NB4 (cell line): ENCODE data around the gene RARA.

Experiments
- MYC ChIP-seq: IDR thresholded peaks from 2 replicates; pipeline ENCODE4 v1.6.1; 2011; ENCODE audit warnings: low read depth, low read length
- POLR2A ChIP-seq: IDR thresholded peaks from 2 replicates; pipeline ENCODE4 v1.6.1; 2011; ENCODE audit warnings: mild to moderate bottlenecking; ENCODE audit not compliant: insufficient read length; ENCODE audit errors: extremely low read depth
- TF ChIP-seq, protein P1 (sequence below): IDR thresholded peaks from one replicate; pipeline ENCODE4 v1.5.1; 2012; ENCODE audit warnings: low read depth, low read length

GRCh38 chr17:40287159-40287493, 21.9 kb upstream of the RARA start:
- TF ChIP-seq, protein P1, sequence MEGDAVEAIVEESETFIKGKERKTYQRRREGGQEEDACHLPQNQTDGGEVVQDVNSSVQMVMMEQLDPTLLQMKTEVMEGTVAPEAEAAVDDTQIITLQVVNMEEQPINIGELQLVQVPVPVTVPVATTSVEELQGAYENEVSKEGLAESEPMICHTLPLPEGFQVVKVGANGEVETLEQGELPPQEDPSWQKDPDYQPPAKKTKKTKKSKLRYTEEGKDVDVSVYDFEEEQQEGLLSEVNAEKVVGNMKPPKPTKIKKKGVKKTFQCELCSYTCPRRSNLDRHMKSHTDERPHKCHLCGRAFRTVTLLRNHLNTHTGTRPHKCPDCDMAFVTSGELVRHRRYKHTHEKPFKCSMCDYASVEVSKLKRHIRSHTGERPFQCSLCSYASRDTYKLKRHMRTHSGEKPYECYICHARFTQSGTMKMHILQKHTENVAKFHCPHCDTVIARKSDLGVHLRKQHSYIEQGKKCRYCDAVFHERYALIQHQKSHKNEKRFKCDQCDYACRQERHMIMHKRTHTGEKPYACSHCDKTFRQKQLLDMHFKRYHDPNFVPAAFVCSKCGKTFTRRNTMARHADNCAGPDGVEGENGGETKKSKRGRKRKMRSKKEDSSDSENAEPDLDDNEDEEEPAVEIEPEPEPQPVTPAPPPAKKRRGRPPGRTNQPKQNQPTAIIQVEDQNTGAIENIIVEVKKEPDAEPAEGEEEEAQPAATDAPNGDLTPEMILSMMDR: no peak
- TF ChIP-seq POLR2A (no peak), MYC (no peak)
